T-cell (primary cell): Measurements from ENCODE around the gene HES7. TPM values are rescaled to one million over a fixed set of nuclear protein-coding genes. Genes with fewer than 3 reads are reported as not detected.

Source experiments
- ATAC-seq, 4 experiments: fragments of 200-7000 bp in 3 of 4; fragments of 150-1000 bp in 1 of 4; cut with Tn5 transposase; replicated peaks in 1 of 4; 1 replicate in 3 of 4; 2 replicates in 1 of 4; pipeline ENCODE4 v1.10.0; 2021; ENCODE audit warnings: moderate library complexity in 3 of 4, mild to moderate bottlenecking in 2 of 4, moderate number of reproducible peaks in 1 of 4
- CTCF ChIA-PET, 2 donors: fragments of 300-600 bp; sonication (Branson Sonifier 250); formaldehyde crosslinking; loops; one replicate each; lab custom pipeline; 2022; ENCODE audit warnings: antibody characterized with exemption in 2 of 2; lab: Charles Lee
- POLR2A ChIA-PET, 2 donors: fragments of 300-600 bp; sonication (Branson Sonifier 250); formaldehyde crosslinking; loops; one replicate each; lab custom pipeline; 2022; ENCODE audit warnings: antibody characterized with exemption in 2 of 2; lab: Charles Lee
- DNase-seq, 35 experiments: peaks; one replicate each; pipeline versions ENCODE4 v3.0.0 to v3.0.0-alpha.2; 2013 to 2023
- H3K27ac ChIP-seq: one replicate; pipeline ENCODE4 v1.5.1; 2013; ENCODE audit warnings: low read length
- H3K27me3 ChIP-seq, 2 experiments: replicated peaks in 1 of 2; 1 replicate in 1 of 2; 2 replicates in 1 of 2; pipeline versions ENCODE4 v1.6.1 to v1.7.0; 2013; ENCODE audit warnings: low read length in 1 of 2, mixed read lengths in 1 of 2; ENCODE audit not compliant: control insufficient read depth in 2 of 2, insufficient read depth in 2 of 2; ENCODE audit errors: extremely low read depth in 1 of 2
- H3K36me3 ChIP-seq, 2 donors: 1 replicate in 1 of 2; 2 replicates in 1 of 2; pipeline versions ENCODE4 v1.6.1 to v1.7.0; 2013; ENCODE audit warnings: low read length in 1 of 2; ENCODE audit not compliant: control insufficient read depth in 2 of 2, insufficient read depth in 1 of 2; ENCODE audit errors: extremely low read depth in 1 of 2
- H3K4me1 ChIP-seq, 2 experiments: 1 replicate in 1 of 2; 2 replicates in 1 of 2; pipeline versions ENCODE4 v1.6.1 to v1.7.0; 2013; ENCODE audit warnings: low read length in 2 of 2, mixed read lengths in 1 of 2; ENCODE audit not compliant: insufficient read depth in 2 of 2, control insufficient read depth in 1 of 2; ENCODE audit errors: extremely low read depth in 1 of 2
- H3K4me3 ChIP-seq, 2 donors: 1 replicate in 1 of 2; 2 replicates in 1 of 2; pipeline versions ENCODE4 v1.5.1 to v1.7.0; 2013; ENCODE audit warnings: mild to moderate bottlenecking in 2 of 2, low read length in 1 of 2, moderate library complexity in 1 of 2; ENCODE audit not compliant: control insufficient read depth in 1 of 2; ENCODE audit errors: extremely low read depth in 1 of 2
- H3K9me3 ChIP-seq: 2 replicates; pipeline ENCODE4 v1.7.0; 2013
- H3K27ac Mint-ChIP-seq, 2 donors: one replicate each; pipeline ENCODE4 v1.8.0; 2020 to 2021; ENCODE audit warnings: mild to moderate bottlenecking in 2 of 2, mixed read lengths in 2 of 2
- H3K27me3 Mint-ChIP-seq, 2 donors: one replicate each; pipeline ENCODE4 v1.8.0; 2021 to 2022; ENCODE audit warnings: mixed read lengths in 2 of 2
- H3K36me3 Mint-ChIP-seq: one replicate; pipeline ENCODE4 v1.8.0; 2021; ENCODE audit warnings: mixed read lengths
- H3K4me1 Mint-ChIP-seq, 3 donors: one replicate each; pipeline ENCODE4 v1.8.0; 2020 to 2022; ENCODE audit warnings: mixed read lengths in 3 of 3, mild to moderate bottlenecking in 1 of 3
- H3K4me3 Mint-ChIP-seq, 3 donors: one replicate each; pipeline ENCODE4 v1.8.0; 2020 to 2022; ENCODE audit warnings: mild to moderate bottlenecking in 3 of 3, mixed read lengths in 3 of 3, moderate library complexity in 3 of 3
- H3K9me3 Mint-ChIP-seq, 3 donors: one replicate each; pipeline ENCODE4 v1.8.0; 2020 to 2022; ENCODE audit warnings: mixed read lengths in 3 of 3
- WGBS: methylation state at CpG from one replicate; pipeline ENCODE4 v1.1.5; 2013; ENCODE audit warnings: missing lambda C conversion rate; ENCODE audit not compliant: insufficient coverage; 5-methylcytosine and 5-hydroxymethylcytosine counted together
- total RNA-seq, 35 experiments: library from RNA in 6 of 35; stranded (reverse) in 6 of 35; fragments of 120-200 nt in 1 of 35; gene quantifications; one replicate each; pipeline versions ENCODE4 v1.2.1 to v1.2.4 and lab custom pipeline; 2013 to 2026

HES7 gene
- total RNA-seq, 5 donors from 2014 or later (not counting 1 experiment from before 2014, with no cell fraction given): 0.16 to 1.6 (median 0.23) TPM; not detected in 2

DNA sequence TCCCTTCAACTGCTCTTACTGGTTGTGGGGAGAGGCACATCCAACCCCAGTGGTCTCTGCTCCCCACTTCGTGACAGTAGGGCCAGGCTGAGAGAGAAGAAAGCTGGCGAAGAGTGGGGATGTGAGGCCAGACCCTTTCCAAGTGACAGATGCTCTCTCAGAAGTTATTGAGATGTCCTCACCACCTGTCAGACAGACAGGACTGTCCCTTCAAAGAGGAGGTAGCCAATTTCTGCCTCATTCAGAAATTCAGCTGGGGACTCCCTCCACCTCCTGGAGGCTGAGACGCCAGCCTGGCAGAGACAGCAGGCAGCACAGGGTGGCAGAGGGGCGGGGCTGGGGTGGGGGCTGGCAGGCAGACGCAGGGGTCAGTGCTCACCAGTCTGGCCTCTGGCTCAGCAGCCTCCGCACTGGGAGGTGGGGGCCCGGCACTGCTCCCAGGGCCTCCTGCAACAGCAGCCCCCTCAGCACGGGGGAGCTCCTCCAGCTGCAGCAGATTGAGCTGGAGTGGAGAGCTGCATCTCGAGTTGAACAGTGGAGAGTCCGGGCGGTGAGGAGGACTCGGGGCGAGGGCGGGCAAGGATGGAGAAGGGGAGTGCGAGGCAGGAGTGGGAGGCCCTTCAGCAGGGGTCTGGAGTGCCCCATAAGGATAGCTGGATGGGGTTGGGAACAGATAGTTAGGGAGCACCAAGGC is 19.1 kb upstream of the HES7 start:
- H3K27ac Mint-ChIP-seq: no peak overlapping the region
- Histone ChIP-seq H3K27me3 (no peaks in the 10 kb centered on the region), H3K27ac (no peak overlapping the region), H3K36me3 (peaks cover 21 to 80% of the 10 kb centered on the region in 2 donors), H3K9me3 (no peaks in the 10 kb centered on the region), H3K4me3 (no peak overlapping the region), H3K4me1 (peaks cover 10 to 23% of the 10 kb centered on the region in 2 experiments)
- CTCF ChIA-PET: interaction anchor here in 1 of 2 donors (0.5 kb wide), 2 partner anchors 24 to 36 kb away, joined by 3 read pairs; no protein-coding TSS in a partner anchor
- no peak overlapping the region for H3K4me3 Mint-ChIP-seq
- POLR2A ChIA-PET: interaction anchor here (0.6 to 1.6 kb wide), 3 partner anchors 8 to 21 kb away, joined by 3 to 4 read pairs (median 3); no protein-coding TSS in a partner anchor
- WGBS: 93% methylated on average over 5 of the region's 15 CpGs
- no peaks in the 10 kb centered on the region for H3K9me3 Mint-ChIP-seq
- peaks cover 0 to 35% (median 6%) of the 10 kb centered on the region in 3 donors for H3K4me1 Mint-ChIP-seq
- DNase-seq (peak in 5 of 35 experiments; percentile 7 to 27 (median 18)), ATAC-seq (no peak)
- no peaks in the 10 kb centered on the region for H3K27me3 Mint-ChIP-seq
- peaks cover 37% of the 10 kb centered on the region for H3K36me3 Mint-ChIP-seq

DNA sequence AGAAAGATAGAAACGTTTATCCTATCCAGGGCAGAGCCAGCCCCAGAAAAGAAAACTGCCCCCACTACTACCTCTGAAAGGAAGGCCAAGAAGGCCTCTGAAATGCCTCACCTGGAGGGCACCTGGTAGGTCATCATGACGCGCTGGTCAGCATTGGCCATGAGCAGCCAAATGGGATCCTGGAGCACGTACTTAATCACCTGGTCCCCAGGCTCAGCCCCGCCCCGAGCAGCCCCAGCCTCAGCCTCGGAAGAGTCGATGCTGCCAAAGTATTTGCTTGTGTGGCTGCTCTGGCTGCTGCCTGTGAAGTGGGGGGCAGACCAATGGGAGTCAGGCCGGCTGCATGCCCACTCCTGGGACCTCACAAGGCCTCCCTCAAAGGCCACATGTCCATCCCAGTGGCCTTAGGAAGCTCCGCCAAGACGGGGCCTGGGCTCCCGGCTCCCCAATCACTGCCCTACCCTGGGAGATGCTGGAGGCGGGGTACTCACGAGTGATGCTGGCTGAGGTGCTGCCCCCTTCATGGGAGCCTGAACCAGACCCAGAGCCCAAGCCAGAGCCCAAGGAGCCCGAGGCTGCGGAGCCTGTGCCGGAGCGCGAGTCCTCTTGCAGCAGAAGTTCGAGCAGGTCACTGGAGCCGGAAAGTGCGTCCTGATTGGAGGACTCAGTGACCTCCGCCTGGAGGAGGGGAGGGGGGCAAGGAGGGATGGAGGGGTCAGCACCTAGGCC is 18.4 kb upstream of the HES7 start:
- Mint-ChIP-seq H3K4me3 (no peak overlapping the region), H3K9me3 (no peaks in the 10 kb centered on the region), H3K36me3 (peaks cover 37% of the 10 kb centered on the region), H3K27ac (no peak overlapping the region), H3K27me3 (no peaks in the 10 kb centered on the region), H3K4me1 (peaks cover 0 to 30% (median 2%) of the 10 kb centered on the region in 3 donors)
- ChIA-PET CTCF (interaction anchor here in 1 of 2 donors (1.0 kb wide), 1 partner anchor 9 kb away, joined by 4 read pairs; no protein-coding TSS in a partner anchor), POLR2A (interaction anchor here (0.6 to 2.5 kb wide), 7 partner anchors 7 to 22 kb away, joined by 3 to 19 read pairs (median 6); no protein-coding TSS in a partner anchor)
- Histone ChIP-seq H3K36me3 (peaks cover 21 to 73% of the 10 kb centered on the region in 2 donors), H3K4me3 (no peak overlapping the region), H3K27me3 (no peaks in the 10 kb centered on the region), H3K27ac (no peak overlapping the region), H3K9me3 (no peaks in the 10 kb centered on the region), H3K4me1 (peaks cover 10 to 28% of the 10 kb centered on the region in 2 experiments)
- 92% methylated on average over 17 of the region's 23 CpGs for WGBS
- ATAC-seq (no peak), DNase-seq (peak in 5 of 35 experiments; percentile 3 to 32 (median 15))

DNA sequence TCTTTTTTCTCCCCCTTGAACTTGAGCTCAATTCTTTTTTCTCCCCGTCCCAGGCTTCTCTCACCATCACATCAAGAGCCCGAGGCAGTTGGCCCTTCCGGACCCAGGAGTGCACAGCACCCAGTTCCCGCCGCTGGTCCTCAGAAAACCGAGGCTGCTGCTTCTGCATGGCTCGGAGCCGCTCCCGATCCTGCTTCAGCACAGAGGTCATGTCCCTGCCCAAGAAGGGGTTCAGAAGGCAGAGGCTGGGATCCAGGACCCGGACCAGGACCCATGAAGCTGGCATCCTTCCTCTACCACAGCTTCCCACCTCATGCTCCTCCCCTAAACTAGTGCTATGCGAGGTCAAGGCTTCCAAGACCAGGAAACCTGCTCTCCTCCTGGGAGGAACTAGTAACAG is 17.8 kb upstream of the HES7 start:
- DNase-seq: peak in 3 of 35 experiments; percentile 7 to 21 (median 18)
- no peak overlapping the region for H3K4me3 Mint-ChIP-seq
- peaks cover 33% of the 10 kb centered on the region for H3K36me3 Mint-ChIP-seq
- H3K27me3 ChIP-seq: no peaks in the 10 kb centered on the region
- 94% methylated on average over 10 of the region's 11 CpGs for WGBS
- H3K27ac ChIP-seq: no peak overlapping the region
- ChIA-PET POLR2A (interaction anchor here (0.7 to 2.5 kb wide), 7 partner anchors 8 to 22 kb away, joined by 3 to 19 read pairs (median 6); no protein-coding TSS in a partner anchor), CTCF (interaction anchor here in 1 of 2 donors (1.0 kb wide), 1 partner anchor 9 kb away, joined by 4 read pairs; no protein-coding TSS in a partner anchor)
- H3K9me3 ChIP-seq: no peaks in the 10 kb centered on the region
- peak overlapping the region in 1 of 2 donors; percentile 39 for H3K27ac Mint-ChIP-seq
- H3K36me3 ChIP-seq: peaks cover 21 to 68% of the 10 kb centered on the region in 2 donors
- ATAC-seq: no peak
- H3K9me3 Mint-ChIP-seq: no peaks in the 10 kb centered on the region
- peaks cover 10 to 28% of the 10 kb centered on the region in 2 experiments for H3K4me1 ChIP-seq
- H3K4me3 ChIP-seq: no peak overlapping the region
- peaks cover 0 to 25% (median 1%) of the 10 kb centered on the region in 3 donors for H3K4me1 Mint-ChIP-seq
- no peaks in the 10 kb centered on the region for H3K27me3 Mint-ChIP-seq

DNA sequence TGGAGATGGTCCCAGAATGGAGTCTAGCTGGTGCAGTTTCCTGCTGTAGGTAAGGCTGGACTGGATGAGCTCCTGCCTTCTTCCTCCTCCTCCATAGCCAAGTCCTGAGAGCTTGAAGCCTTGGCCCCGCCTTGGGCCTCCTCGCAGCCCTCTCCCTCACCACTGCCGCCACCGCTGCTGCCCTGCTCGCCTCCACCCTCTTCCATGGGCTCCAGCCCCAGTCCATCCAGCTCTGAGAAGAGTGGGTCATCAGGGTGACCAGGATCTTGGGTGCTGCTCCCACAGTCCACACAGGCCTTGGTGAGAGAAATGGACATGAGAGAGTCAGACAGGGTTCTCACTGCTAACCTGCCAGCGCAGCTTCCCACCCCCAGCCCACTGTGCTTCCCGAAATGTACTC is 17.1 kb upstream of the HES7 start:
- Histone ChIP-seq H3K4me3 (no peak overlapping the region), H3K36me3 (peaks cover 21 to 61% of the 10 kb centered on the region in 2 donors), H3K27ac (no peak overlapping the region), H3K9me3 (no peaks in the 10 kb centered on the region), H3K4me1 (peaks cover 10 to 28% of the 10 kb centered on the region in 2 experiments), H3K27me3 (no peaks in the 10 kb centered on the region)
- Mint-ChIP-seq H3K27me3 (no peaks in the 10 kb centered on the region), H3K4me1 (peaks cover 0 to 18% (median 2%) of the 10 kb centered on the region in 3 donors), H3K36me3 (peaks cover 26% of the 10 kb centered on the region), H3K27ac (no peak overlapping the region), H3K4me3 (no peak overlapping the region), H3K9me3 (no peaks in the 10 kb centered on the region)
- POLR2A ChIA-PET: interaction anchor here (0.5 to 2.5 kb wide), 9 partner anchors 9 to 70 kb away, joined by 3 to 19 read pairs (median 6); partner anchors contain the start of gene AURKB (in 1 of the 2)
- ATAC-seq: no peak
- DNase-seq: peak in 3 of 35 experiments; percentile 6 to 22 (median 14)
- CTCF ChIA-PET: interaction anchor here in 1 of 2 donors (1.1 kb wide), 1 partner anchor 18 kb away, joined by 3 read pairs; no protein-coding TSS in a partner anchor
- 100% methylated on average over 2 of the region's 7 CpGs for WGBS

DNA sequence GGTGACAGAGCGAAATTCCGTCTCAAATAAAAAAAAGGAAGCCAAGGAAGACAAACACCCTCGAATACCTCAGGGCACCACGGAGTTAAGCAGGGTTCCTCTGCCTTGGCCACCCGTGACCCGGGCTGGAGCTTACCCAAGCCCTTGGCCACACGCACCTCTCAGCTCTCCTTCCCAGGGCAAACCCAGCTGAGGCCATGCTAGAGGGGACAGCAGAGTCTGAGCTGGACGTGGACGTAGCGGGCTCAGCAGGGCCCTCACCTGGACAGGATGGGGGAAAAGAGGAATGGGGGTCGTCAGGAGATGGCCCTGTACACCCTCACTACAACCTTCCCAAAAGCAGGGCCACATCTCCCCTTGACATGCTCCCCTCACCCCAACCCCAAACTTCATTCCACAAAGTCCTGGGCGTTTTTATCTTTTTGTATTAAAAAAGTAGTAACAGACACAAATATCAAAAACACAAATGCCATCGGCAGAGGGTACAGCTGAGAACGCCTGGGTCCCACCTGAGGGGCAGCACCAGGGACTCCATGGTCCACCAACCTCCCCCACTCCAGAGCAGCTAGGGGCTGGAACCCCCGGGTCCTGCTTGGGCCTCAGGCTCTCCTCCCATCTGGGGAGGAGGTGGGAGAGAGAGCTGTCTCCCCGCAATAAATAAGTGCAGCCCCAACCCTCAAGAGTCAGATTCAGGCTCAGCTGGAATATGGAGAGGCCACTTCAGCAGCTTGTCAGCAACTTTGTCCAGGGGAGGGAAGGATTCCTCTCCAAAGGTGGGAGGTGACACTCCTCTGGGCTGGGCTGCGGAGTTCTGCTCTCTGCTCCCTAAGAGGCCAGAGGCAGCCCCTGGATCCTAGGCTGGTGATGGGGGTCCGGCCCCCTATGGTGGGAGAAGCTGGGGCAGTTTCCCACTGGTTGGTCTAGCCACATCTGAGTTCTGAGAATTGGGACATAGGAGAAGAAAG is 16.4 kb upstream of the HES7 start:
- ChIA-PET POLR2A (interaction anchor here (0.5 to 2.5 kb wide), 12 partner anchors 8 to 138 kb away, joined by 3 to 19 read pairs (median 5); partner anchors contain the start of gene AURKB (in 1 of the 2)), CTCF (interaction anchor here (1.1 to 1.6 kb wide), 2 partner anchors 16 to 18 kb away, joined by 3 to 7 read pairs; no protein-coding TSS in a partner anchor)
- peaks cover 10 to 28% of the 10 kb centered on the region in 2 experiments for H3K4me1 ChIP-seq
- 98% methylated on average over 5 of the region's 18 CpGs for WGBS
- peaks cover 24% of the 10 kb centered on the region for H3K36me3 Mint-ChIP-seq
- no peaks in the 10 kb centered on the region for H3K9me3 ChIP-seq
- DNase-seq: peak in 5 of 35 experiments; percentile 4 to 32 (median 14)
- peak overlapping the region in 1 of 2 donors; percentile 19 for H3K27ac Mint-ChIP-seq
- no peak for ATAC-seq
- no peak overlapping the region for H3K4me3 Mint-ChIP-seq
- H3K36me3 ChIP-seq: peaks cover 21 to 54% of the 10 kb centered on the region in 2 donors
- no peaks in the 10 kb centered on the region for H3K27me3 ChIP-seq
- H3K27ac ChIP-seq: peak overlapping the region; percentile 20
- H3K27me3 Mint-ChIP-seq: no peaks in the 10 kb centered on the region
- H3K9me3 Mint-ChIP-seq: no peaks in the 10 kb centered on the region
- no peak overlapping the region for H3K4me3 ChIP-seq
- H3K4me1 Mint-ChIP-seq: peaks cover 0 to 15% (median 2%) of the 10 kb centered on the region in 3 donors
